Umbilical cord (tissue), 2 donors: ENCODE measurements around the gene SCN10A. TPM values are rescaled to one million over a fixed set of nuclear protein-coding genes. Genes with fewer than 3 reads are reported as not detected.
A peak's percentile ranks its signal among the peaks of the same experiment; 100 is the strongest.

Experiments used
- DNase-seq: peaks from one replicate; pipeline ENCODE4 v3.0.0-alpha.2; 2015; ENCODE audit warnings: low spot score
- total RNA-seq: library from RNA; depleted of rRNA; stranded (reverse); fragments of >200 nt; gene quantifications from one replicate; pipeline ENCODE4 v1.2.3, GENCODE V29; 2014; ENCODE audit warnings: low replicate concordance; ENCODE audit not compliant: insufficient read depth

The SCN10A gene
- total RNA-seq, result under 0.01 TPM

DNA sequence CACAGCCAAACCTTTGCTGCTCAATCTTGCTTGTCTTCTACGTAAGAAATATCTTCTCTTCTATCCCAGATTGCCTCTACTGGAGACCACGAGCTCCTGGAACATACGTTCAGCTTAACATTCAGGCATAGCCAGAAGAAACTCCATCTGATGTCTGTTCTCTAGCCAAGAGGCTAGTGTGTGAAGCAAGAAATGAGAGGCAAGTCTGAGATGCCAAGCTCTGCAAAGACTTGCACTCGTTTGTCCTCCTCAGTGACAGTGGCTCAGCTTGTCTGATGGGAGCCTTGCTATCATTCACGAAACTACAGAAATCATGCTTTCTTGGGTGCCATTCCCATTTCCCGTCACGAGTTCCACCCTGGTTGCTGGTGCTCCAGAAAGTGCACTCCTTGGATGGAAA is at the start of gene SCN10A:
Gene SCN10A, minus strand, starts transcription at position 192 of the 400 bp plus-strand sequence. CDS start 22,207 bp downstream, outside the sequence.
- DNase-seq, result no peak

DNA sequence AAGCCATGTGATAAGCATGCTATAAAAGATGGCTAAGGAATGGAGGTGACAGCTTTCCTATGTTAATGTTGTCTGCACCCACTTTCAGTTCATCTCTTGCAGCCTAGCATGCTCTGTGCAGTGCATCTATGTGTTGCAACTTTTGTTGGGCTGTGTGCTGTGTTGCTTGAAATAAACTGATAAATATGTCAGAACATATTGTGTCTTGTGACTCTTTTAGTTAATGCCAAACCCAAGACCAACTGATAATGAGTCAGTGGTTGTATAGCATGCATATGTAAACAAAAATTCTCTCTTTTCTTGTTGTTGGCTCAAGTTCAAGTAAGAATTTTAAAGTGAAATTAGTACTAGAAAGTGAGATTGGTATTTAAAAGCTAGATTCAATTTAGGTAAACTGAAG is 37.0 kb upstream of the SCN10A start:
- DNase-seq, result no peak

DNA sequence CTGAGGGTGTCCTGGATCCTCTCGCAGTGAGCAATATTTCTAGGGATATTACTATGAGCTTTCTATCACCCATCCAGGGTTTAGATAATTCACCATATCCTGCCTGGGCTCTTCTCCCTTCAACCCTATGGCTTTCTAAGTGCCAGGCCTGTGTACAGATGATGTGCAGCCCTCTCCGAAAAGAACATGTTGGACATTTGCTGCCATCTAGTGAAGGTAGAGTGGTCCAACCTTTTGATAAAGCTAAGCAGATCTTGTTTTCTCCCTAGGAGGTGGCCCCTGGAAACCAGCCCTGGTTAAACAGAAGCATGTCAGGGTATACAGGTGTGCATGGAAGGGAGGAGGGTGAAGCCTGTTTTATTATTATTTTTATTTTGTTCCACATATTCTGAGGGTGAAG is 27.9 kb upstream of the SCN10A start:
- peak; percentile 64 for DNase-seq

DNA sequence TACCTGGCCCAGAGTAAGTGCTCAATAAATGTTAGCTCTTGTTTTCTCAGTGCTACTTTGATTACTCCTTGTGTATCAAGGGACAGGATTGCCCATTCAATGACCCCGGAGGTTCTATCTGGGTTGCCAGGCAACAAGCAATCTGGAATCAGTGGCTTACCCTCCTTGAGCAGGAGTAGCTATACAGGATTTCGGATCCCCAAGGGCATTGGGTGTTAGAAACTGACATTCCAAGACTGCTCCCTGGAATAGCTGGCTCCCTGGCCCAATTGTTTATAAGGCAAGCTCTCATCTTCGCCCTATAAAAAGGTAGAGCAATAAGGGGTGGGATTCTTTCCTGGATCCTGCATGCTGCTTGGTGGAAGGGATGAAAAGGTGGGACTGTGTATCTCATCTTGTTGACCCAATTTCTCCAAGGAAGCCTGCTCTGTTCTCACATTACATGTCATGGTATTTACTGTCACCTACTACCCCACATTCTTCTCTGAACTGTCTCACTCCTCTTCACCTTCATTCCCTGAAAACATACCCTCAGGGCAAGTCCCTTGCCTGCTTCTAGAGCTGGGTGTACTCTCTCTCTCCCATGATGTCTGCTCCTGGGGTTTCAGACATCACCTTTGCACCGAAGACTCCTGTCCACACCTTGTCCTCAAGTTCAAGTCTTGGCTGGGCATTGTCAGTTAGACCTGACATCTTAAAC is 26.4 kb upstream of the SCN10A start:
- DNase-seq, result no peak

DNA sequence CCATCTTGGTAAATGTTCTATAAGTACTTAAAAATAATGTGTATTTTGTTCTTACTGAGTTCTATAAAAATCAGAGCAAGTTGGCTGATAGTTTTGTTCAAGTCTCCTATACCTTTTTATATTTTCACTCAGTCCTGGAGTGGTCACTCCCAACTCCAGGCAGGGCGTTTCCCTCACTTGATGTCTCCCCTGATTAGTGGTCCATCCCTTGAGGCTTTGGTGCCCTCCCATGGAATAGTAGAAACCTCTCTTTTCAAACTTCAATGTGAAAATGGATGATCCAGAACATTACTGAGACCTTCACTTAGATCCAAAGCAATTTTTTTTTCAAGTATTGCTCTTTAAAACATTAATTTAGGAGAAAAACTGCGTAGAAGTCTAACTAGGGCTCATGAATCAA is 25.0 kb upstream of the SCN10A start:
- DNase-seq, result no peak

DNA sequence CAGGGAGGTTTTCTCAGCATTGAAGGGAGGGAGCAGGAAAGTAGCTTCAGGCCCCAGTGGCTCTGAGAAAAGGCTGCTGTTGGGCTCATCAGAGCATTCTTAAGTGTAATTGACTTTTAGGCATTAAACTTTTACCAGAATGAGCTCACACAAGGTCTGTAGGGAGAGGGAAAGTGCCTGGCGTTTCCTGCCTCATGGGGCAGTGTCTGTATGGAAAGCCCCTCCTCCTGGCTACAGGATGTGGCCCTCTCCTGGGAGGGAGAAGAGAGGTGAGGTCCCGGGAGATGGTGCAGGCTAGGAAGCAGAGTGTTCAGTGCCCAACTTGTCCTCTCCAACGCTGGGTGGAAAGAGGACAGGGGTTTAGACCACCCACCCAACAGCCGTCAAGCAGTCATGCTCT is 21.3 kb upstream of the SCN10A start:
- no peak for DNase-seq

DNA sequence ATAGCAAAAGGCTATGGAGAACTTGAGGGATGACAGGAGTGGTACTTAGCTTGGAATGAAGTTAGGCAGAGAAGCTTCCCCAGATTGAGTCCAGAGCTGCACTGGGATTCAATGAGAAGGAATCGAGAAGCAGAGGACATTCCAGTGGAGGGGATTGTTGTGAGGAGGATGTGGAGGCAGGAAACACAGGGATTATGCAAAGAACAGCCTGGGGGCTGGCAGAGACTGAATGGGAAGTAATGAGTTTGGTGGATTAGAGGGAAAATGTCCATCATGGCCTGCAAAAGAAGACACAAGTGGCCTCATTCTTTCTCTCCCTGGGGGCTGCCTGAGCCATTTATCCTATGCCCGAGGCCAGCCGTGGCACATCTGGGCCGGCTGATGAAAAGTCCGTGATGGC is 20.5 kb upstream of the SCN10A start:
- no peak for DNase-seq

DNA sequence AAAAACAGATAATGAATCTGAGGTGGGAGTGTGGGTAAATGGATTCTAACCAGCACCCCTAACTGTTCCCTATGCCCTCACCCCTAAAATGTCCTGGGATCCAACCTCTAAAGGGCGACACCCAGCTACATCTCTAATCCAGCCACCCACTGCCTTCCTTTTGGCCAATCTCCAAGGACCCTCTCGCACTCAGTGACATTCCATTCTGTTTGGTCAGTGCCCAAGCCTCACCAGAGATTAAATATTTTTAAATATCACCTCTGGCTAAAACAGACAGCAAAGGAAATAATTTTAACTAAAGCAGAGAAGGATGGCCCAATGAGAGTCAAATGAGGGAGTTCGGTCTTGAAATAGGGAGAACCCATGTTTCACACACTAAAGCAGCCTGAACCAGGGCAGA is 19.9 kb upstream of the SCN10A start:
- no peak for DNase-seq

DNA sequence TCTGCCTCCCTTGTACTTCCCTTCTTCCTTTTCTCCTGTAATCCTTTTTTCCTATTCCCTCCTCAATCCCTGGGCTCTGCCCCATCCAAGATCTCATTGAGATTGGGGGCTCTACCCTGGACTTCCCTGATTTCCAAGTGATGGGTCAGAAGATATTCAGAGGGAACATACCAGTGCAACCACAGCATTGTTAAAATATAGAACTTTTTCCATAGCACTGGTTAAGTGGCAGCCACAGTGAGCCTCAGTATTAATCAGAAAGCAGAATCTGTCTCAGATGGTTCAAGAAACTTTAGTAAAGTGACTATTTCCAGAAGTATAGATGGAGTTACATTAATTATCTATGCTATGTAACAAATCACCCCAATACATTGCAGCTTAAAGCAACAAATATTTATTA is 18.7 kb upstream of the SCN10A start:
- no peak for DNase-seq

DNA sequence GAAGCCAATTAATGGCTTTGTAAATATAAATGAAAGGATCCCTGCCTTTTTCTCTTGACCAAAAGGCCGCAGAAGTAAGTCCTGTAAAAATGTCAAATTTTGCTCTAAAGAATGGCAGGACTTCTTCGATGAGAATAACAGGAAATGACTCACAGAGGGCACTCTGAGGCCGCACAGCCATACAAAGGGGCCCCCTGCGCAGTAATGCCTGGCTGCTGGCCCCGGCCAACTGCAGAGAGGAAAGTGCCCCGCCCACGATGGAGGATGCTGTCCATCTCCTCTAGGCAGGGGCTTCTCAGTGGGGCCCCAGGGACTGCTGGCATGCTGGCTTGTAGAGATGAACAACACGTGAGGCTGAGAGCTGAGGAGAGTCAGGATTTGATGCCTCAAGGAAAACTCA is 18.1 kb upstream of the SCN10A start:
- peak; percentile 74 for DNase-seq

DNA sequence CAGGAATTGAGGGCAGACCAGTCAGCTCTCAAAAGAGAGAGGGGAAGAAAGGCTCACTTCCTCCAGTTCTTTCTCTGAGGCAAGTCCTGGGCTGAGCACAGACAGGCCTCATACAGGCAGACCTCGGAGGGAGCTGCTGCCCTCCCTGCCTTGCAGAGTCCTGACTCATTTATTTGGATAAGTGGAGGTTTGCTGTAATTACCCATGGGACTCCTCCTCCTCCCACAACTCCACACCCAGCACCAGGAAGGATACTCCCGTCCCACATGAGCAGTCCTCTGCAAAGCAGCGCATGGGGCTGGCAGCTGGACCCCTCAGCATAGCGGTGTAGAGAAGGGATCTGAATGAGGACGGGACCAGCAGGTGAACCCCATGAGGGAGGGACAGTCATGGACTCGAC is 13.4 kb upstream of the SCN10A start:
- no peak for DNase-seq

DNA sequence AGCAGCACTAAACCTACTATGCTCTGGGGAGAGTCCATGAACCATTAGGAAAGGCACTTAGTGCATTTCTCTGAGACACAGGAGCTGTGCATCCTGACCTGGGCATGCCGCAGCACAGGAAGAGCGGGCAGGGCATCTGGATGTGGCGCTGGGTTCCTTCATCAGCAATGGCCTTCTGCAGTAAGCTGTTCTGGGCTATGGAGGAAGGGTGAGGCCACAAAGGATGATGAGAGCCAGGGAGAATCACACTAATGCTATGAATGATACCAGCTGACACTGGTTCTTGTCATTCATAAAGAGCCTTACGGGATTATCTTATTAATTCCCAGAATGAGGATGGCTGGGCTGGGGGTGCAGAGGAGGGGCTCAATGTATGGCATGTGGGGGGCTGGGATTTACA is 12.7 kb upstream of the SCN10A start:
- no peak for DNase-seq

DNA sequence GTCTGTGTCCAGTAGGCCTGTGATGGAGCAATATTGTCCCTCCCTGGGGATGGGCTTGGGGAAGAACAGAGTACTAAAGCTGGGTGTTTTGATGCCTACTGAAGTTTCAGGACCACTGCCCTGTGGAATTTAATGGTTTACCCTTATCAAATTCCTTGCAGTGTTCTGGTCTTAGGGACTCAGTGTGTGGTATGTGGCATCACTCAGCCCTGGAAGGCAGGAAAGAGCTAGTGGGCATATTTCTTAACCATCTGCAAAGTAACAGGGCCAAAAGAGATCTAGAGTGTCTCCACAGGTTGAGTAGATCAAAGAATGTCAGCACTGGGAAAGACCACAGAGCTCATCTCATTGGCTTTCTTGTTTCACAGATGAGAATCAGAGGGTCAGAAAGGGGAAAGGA is 11.8 kb upstream of the SCN10A start:
- no peak for DNase-seq

DNA sequence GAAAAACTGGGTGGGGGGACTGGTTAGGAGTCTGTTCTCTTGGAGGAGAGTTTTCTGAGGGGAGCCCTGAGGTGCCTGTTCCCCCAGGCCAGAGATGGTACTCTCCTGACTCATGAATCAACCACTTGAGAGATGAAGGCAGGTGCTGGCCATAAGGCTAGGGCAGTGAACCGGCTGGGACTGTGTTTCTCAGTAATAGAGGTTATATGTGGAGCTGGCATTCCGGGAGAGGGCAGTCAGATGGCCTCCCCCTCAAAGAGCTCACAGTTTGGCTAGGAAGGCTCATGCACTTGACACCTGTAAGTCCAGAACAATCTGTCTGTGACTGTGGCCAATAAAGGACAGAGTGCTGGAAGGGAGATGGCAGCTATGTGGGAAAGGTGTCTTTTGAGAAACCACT is 10.0 kb upstream of the SCN10A start:
- DNase-seq, result no peak

DNA sequence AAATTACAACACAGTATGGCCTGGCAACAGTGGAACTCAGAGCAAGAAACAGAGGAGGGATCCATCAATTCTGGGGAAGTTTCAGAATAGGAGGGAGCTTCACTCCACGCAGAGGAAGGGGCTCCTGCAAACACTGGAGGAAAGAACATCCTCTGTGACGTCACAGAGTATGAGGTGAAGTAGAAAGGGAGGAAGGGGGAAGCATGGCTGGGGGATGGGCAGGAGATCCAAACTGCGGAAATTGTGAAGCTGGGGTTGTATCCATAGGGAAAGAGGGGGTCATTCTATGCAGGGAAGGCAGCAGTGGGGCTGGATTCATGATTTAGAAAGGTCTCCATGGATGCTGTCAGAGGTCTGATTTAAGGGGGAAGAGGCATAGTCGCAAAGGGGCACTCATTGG is 8.3 kb upstream of the SCN10A start:
- no peak for DNase-seq

DNA sequence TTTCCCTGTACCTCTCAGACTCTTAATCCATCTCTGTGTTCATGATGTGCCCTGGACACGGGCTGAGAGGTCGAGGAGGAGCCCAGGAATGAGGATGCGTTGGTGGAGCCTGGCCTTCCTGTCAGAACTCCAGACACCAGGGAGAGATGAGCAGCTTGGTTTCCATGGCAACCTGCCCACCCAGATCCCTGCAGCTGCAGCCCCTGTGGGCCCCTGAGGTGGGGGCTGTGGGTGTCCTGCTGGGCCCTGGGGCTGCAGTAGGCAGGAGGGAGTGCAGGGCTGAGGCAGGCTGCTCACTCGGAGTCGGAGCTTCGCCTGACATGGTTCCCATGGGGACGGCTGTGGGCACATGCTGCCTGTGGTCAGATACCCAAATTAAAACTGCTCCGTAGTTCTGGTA is 7.7 kb upstream of the SCN10A start:
- no peak for DNase-seq

DNA sequence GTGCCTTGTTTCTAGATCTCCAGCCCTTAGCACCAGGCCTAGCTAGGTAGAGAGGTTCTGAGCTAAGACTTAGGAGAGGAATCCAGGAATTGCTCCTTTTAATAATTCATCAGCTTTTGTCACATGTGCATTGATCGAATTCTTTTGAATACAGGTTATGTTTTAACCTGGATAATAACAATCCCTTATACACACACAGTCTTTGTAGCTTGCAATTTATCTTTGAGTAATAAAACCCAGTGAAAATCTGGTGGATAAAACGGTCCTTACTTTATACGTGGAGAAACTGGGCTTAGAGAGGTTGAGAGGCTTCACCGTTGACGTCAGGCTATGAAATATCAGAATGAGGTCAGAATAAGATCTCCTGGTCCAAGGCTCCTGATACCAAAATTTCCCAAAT is 7.2 kb upstream of the SCN10A start:
- DNase-seq, result no peak

DNA sequence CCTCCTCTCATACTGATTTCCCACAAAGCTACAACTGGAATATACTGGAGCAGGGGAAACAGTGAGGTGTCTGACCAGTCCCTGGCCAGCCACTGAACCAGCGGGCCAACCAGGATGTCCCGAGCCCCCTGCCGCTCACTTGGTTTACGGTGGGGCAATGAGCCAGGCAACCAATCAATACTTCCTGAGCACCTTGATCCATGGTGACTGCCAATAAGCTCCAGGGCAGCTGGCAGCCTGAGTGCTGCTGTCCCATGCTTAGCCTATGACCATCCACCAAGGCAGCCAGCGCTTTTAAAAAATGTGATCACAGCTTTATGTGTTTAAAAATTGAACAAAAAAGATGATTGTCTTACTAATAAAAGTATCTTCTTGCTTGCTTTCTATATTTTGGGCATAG is 4.2 kb downstream of the SCN10A start:
- no peak for DNase-seq

DNA sequence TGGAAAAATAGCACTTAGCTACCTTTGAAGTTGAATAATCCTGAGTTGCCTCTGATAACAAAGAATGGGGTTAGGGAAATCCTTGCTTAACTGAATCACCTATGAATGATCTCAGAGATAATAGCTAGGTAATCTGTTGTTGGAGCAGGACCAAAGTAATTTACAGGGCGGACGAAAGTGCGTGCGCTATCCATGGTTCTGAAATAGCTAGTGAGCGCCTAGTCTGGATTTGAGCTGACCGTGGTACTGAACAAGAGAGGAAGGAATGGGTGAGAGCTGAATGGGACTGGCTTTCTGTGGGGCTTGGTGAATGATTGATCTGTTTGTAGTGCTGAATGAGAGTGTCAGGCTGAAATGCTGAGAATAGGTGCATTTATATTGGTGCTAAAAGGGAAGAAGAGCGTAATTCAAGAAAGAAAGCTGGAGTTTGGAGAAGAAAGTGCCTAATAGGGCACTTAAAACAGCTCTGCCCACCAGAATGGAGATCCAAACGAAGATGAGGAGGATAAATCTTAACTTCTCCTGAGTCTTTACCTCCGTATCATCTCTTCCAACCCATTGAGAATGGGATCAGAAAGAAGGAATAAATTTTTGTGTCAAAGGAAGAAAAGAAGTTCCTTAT is 10.1 kb downstream of the SCN10A start:
- peak; percentile 66 for DNase-seq

DNA sequence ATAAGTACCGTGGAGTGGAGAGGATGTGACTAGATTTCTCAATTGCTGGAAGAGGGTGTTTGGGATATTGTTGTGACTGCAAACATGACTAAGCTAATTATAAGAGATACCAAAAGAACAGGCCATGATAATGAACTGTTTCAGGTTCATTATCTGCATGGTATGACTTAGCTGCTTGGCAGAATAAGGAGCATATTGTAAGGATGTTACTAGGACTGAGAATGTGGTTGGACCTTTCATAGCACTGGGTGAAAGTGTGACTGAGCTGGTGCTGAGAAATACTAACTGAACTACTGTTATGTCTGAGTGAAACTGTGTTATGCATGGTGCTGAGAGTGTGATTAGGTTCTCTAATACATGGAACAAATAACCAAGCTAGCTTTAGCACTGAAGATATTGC is 11.0 kb downstream of the SCN10A start:
- no peak for DNase-seq

DNA sequence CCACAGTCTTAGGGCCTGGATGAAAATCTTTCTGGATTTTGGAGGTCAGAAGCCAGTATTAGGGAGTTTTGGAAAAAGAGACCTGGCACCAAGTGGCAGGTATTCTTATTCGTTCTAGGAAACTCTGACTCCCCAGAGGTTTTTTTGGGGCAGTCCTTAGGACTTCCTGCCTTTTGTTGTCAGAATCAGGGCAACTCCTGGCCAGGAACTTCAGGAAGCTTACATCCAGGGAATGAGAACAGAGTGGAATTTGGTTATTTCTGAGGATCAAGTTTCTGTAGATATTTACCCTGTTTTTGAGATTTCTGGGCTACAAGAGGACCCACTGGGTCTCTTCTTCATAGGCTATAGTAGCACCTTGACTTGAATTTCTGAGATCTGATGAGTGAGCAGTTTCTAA is 15.5 kb downstream of the SCN10A start:
- no peak for DNase-seq

DNA sequence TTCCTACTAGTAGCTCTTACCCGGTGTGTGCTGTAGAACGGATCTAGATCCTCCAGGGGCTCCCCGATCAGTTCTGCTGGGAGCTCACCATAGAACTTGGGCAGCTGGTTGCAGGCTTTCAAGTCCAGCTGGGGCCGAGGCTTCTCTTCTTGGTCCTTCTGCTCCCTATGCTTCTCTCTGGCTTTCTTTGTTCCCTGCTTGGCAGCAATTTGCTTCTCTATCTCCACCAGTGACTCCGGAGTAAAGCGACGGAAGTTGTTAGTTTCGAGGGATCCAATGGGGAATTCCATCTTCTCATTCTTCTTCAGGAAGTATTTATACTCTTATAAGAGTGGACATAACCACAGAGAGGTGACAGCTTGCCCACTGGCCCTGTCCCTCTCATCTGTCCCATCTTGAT is 22.3 kb downstream of the SCN10A start:
- DNase-seq, result no peak

DNA sequence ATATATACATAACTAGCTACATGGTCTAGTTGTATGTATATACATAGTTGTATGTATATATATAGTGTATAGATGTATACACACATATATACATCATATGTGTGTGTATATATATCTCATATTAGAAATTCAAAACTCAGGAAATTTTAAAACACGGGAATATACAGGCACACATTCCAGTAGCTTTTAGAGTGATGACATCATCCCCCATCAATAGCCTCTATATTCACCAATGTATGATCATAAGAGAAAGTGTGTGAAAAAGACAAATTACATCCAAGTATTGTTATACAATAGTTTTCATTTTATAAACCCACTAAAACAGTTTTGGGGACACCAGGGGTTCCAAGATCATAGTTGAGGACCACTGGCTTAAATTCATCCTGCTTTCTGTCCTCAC is 23.0 kb downstream of the SCN10A start:
- no peak for DNase-seq

DNA sequence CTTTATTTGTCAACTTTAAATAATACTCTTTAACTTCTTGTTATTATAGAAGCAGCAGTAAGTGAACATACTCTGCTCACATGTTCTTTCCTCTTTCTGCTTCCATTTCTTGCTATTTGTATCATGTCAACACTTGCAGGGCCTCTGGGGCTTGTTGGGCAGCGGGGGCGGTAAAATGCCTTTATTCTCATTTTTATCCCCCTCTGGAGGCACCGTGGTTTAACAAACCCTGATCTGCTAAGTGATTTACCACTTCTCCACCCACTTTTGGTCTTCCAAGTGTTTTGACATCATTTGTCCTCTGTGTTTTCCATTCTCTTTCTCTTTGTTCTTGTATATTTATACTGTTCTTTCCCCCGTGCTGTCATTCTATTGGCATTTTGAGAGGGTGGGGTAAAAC is 33.9 kb downstream of the SCN10A start:
- peak; percentile 1 for DNase-seq
